Measurements from ENCODE around the gene PDZRN4.

Gene PDZRN4

GRCh38 chr12:41467591-41468325, 279.6 kb downstream of the PDZRN4 start:
- no peak for TF ChIP-seq CTCF (IDR thresholded peaks at IDR 0.05; ENCODE audit: control insufficient read depth, extremely low read depth, insufficient read depth)
- no peak for DNase-seq (ENCODE audit: low read depth)
- H3K4me3 ChIP-seq (ENCODE audit: low read depth, low read length): no peak overlapping the region

GRCh38 chr12:41468341-41468740, 280.2 kb downstream of the PDZRN4 start:
- no peak for DNase-seq (ENCODE audit: low read depth)
- no peak overlapping the region for H3K4me3 ChIP-seq (ENCODE audit: low read depth, low read length)
- TF ChIP-seq CTCF (IDR thresholded peaks at IDR 0.05; ENCODE audit: control insufficient read depth, extremely low read depth, insufficient read depth): no peak

- no peak overlapping the region for H3K4me3 ChIP-seq (ENCODE audit: low read depth, low read length)
- TF ChIP-seq CTCF (IDR thresholded peaks at IDR 0.05; ENCODE audit: control insufficient read depth, extremely low read depth, insufficient read depth): no peak
- DNase-seq (ENCODE audit: low read depth): no peak
Observed at GRCh38 chr12:41468756-41469155, 280.6 kb downstream of the PDZRN4 start.

GRCh38 chr12:41473441-41473840, 285.3 kb downstream of the PDZRN4 start:
- TF ChIP-seq CTCF (IDR thresholded peaks at IDR 0.05; ENCODE audit: control insufficient read depth, extremely low read depth, insufficient read depth): no peak
- DNase-seq (ENCODE audit: low read depth): no peak
- H3K4me3 ChIP-seq (ENCODE audit: low read depth, low read length): no peak overlapping the region

GRCh38 chr12:41474001-41474400, 285.9 kb downstream of the PDZRN4 start:
- TF ChIP-seq CTCF (IDR thresholded peaks at IDR 0.05; ENCODE audit: control insufficient read depth, extremely low read depth, insufficient read depth): no peak
- DNase-seq (ENCODE audit: low read depth): no peak
- no peak overlapping the region for H3K4me3 ChIP-seq (ENCODE audit: low read depth, low read length)

GRCh38 chr12:41476499-41477439, 288.6 kb downstream of the PDZRN4 start:
- no peak for TF ChIP-seq CTCF (IDR thresholded peaks at IDR 0.05; ENCODE audit: control insufficient read depth, extremely low read depth, insufficient read depth)
- DNase-seq (ENCODE audit: low read depth): no peak
- H3K4me3 ChIP-seq (ENCODE audit: low read depth, low read length): no peak overlapping the region

Measured in LNCaP clone FGC (cell line).